IMR-90 (cell line): Measurements from ENCODE around the gene DSCAML1. TPM values are rescaled to one million over a fixed set of nuclear protein-coding genes. Genes with fewer than 3 reads are reported as not detected.

Experiments
- ATAC-seq: fragments of 200-7000 bp; cut with Tn5 transposase; 2 replicates; pipeline ENCODE4 v1.9.1; 2020; ENCODE audit warnings: low read depth, mild to moderate bottlenecking, moderate library complexity
- BruUV-seq: library from RNA; stranded (reverse); fragments of 400-500 nt; replicated peaks from 2 replicates; lab custom pipeline; 2021; lab: Mats Ljungman, UMichigan
- CTCF ChIA-PET: fragments of 300-600 bp; formaldehyde crosslinking; extraction: SDS; loops from one replicate; lab custom pipeline; 2021; ENCODE audit warnings: antibody characterized with exemption; lab: Yijun Ruan, JAX
- POLR2A ChIA-PET: fragments of 300-600 bp; sonication (Branson Sonifier 250); formaldehyde crosslinking; loops from one replicate; lab custom pipeline; 2022; ENCODE audit warnings: antibody characterized with exemption; ENCODE audit not compliant: unreplicated experiment; lab: Charles Lee
- DNase-seq: peaks from one replicate; pipeline ENCODE4 v3.0.0; 2013
- H2AFZ ChIP-seq: replicated peaks from 2 replicates; pipeline ENCODE3; 2013; ENCODE audit warnings: low read length, mild to moderate bottlenecking; ENCODE audit not compliant: poor library complexity
- H2AK5ac ChIP-seq: 2 replicates; pipeline ENCODE4 v1.6.1; 2013; ENCODE audit warnings: low read depth, low read length, inconsistent platforms
- H2AK9ac ChIP-seq: replicated peaks from 2 replicates; pipeline ENCODE3; 2013; ENCODE audit warnings: mild to moderate bottlenecking, low read depth, low read length, moderate library complexity; ENCODE audit not compliant: poor library complexity
- H2BK120ac ChIP-seq: 2 replicates; pipeline ENCODE4 v1.6.1; 2013; ENCODE audit warnings: low read depth, low read length, inconsistent platforms
- H2BK15ac ChIP-seq: 3 replicates; pipeline ENCODE4 v1.6.1; 2013; ENCODE audit warnings: low read depth, low read length, inconsistent platforms
- H2BK20ac ChIP-seq: 2 replicates; pipeline ENCODE4 v1.6.1; 2013; ENCODE audit warnings: low read depth, mild to moderate bottlenecking, inconsistent platforms, low read length, moderate library complexity
- H2BK5ac ChIP-seq: 2 replicates; pipeline ENCODE4 v1.6.1; 2013; ENCODE audit warnings: mild to moderate bottlenecking, low read depth, low read length, inconsistent platforms; ENCODE audit not compliant: poor library complexity, severe bottlenecking
- H3K14ac ChIP-seq: replicated peaks from 2 replicates; pipeline ENCODE4 v1.6.1; 2013; ENCODE audit warnings: low read depth, low read length, inconsistent platforms
- H3K18ac ChIP-seq: 2 replicates; pipeline ENCODE4 v1.6.1; 2013; ENCODE audit warnings: low read depth, low read length, control low read depth
- H3K23ac ChIP-seq: 2 replicates; pipeline ENCODE4 v1.6.1; 2013; ENCODE audit warnings: low read depth, low read length, inconsistent platforms
- H3K27ac ChIP-seq: 2 replicates; pipeline ENCODE4 v1.5.1; 2013; ENCODE audit warnings: mild to moderate bottlenecking, control low read depth, low read length; ENCODE audit not compliant: insufficient read depth
- H3K27me3 ChIP-seq: 2 replicates; pipeline ENCODE4 v1.6.1; 2013; ENCODE audit warnings: low read length; ENCODE audit not compliant: control insufficient read depth, insufficient read depth
- H3K36me3 ChIP-seq: 2 replicates; pipeline ENCODE4 v1.6.1; 2013; ENCODE audit warnings: low read length, mixed read lengths; ENCODE audit not compliant: control insufficient read depth, insufficient read depth
- H3K4ac ChIP-seq: 2 replicates; pipeline ENCODE4 v1.6.1; 2013; ENCODE audit warnings: low read depth, low read length, inconsistent platforms
- H3K4me1 ChIP-seq: 2 replicates; pipeline ENCODE4 v1.6.1; 2013; ENCODE audit warnings: low read length, mixed read lengths; ENCODE audit not compliant: control insufficient read depth, insufficient read depth
- H3K4me2 ChIP-seq: 2 replicates; pipeline ENCODE4 v1.6.1; 2013; ENCODE audit warnings: low read depth, mild to moderate bottlenecking, control low read depth, low read length, moderate library complexity
- H3K4me3 ChIP-seq: 2 replicates; pipeline ENCODE4 v1.5.1; 2013; ENCODE audit warnings: low read depth, mild to moderate bottlenecking, control low read depth, low read length, moderate library complexity; ENCODE audit not compliant: insufficient read depth
- H3K56ac ChIP-seq: 2 replicates; pipeline ENCODE4 v1.6.1; 2013; ENCODE audit warnings: low read length, inconsistent platforms; ENCODE audit not compliant: insufficient read depth; ENCODE audit errors: extremely low read depth
- H3K79me1 ChIP-seq, 2 experiments: 2 replicates each; pipeline ENCODE4 v1.6.1; 2013; ENCODE audit warnings: low read length in 2 of 2, inconsistent platforms in 1 of 2, low read depth in 1 of 2
- H3K9ac ChIP-seq: 2 replicates; pipeline ENCODE4 v1.6.1; 2013; ENCODE audit warnings: low read depth, low read length, control low read depth
- H3K9me1 ChIP-seq: 2 replicates; pipeline ENCODE4 v1.6.1; 2013; ENCODE audit warnings: low read length, inconsistent platforms; ENCODE audit not compliant: insufficient read depth
- H3K9me3 ChIP-seq: 2 replicates; pipeline ENCODE4 v1.6.1; 2013; ENCODE audit warnings: low read length; ENCODE audit not compliant: control insufficient read depth, insufficient read depth
- H4K20me1 ChIP-seq: 2 replicates; pipeline ENCODE4 v1.6.1; 2013; ENCODE audit warnings: low read length, inconsistent platforms; ENCODE audit not compliant: insufficient read depth
- H4K5ac ChIP-seq: 2 replicates; pipeline ENCODE4 v1.6.1; 2013; ENCODE audit warnings: mild to moderate bottlenecking, low read depth, low read length, control low read depth
- H4K8ac ChIP-seq, 2 experiments: 2 replicates each; pipeline ENCODE4 v1.6.1; 2013; ENCODE audit warnings: low read depth in 2 of 2, low read length in 2 of 2, control low read depth in 1 of 2, inconsistent platforms in 1 of 2
- H4K91ac ChIP-seq: 2 replicates; pipeline ENCODE4 v1.6.1; 2013; ENCODE audit warnings: low read depth, low read length, inconsistent platforms; ENCODE audit not compliant: insufficient read depth
- CEBPB ChIP-seq: IDR thresholded peaks from 2 replicates; pipeline ENCODE4 v1.6.1; 2012; ENCODE audit warnings: low read depth, low read length, improper control_type of control experiment
- FOS ChIP-seq: fragments of 150-350 bp; IDR thresholded peaks from 2 replicates; pipeline ENCODE4 v1.6.1; 2016; ENCODE audit warnings: low read depth, low read length
- MXI1 ChIP-seq: IDR thresholded peaks from 2 replicates; pipeline ENCODE4 v1.6.1; 2012; ENCODE audit warnings: low read depth, mild to moderate bottlenecking, low read length, moderate library complexity, borderline replicate concordance
- POLR2A ChIP-seq: IDR thresholded peaks from 2 replicates; pipeline ENCODE4 v1.6.1; 2012; ENCODE audit warnings: mild to moderate bottlenecking, low read depth, low read length
- RFX5 ChIP-seq: IDR thresholded peaks from 2 replicates; pipeline ENCODE4 v1.8.0; 2012; ENCODE audit warnings: low read depth, mild to moderate bottlenecking, low read length, moderate library complexity
- USF2 ChIP-seq: fragments of 150-350 bp; IDR thresholded peaks from 2 replicates; pipeline ENCODE4 v1.6.1; 2017; ENCODE audit warnings: mild to moderate bottlenecking, antibody characterized with exemption, low read length, low read depth
- WGBS, 2 experiments: methylation state at CpG; one replicate each; pipeline versions ENCODE4 v1.1.5 to v1.1.7; 2013; ENCODE audit warnings: missing lambda C conversion rate in 2 of 2; ENCODE audit not compliant: insufficient read length in 1 of 2; ENCODE audit errors: extremely low coverage in 2 of 2; 5-methylcytosine and 5-hydroxymethylcytosine counted together
- dilution Hi-C: fragments of 300-500 bp; cut with HindIII; formaldehyde crosslinking; loops from one replicate; pipeline ENCODE4 v1.14.3; 2018; ENCODE audit warnings: low sequenced_read_pairs; ENCODE audit not compliant: unreplicated experiment
- in situ Hi-C: fragments of 300-500 bp; cut with MboI; formaldehyde crosslinking; loops from 3 replicates; pipeline ENCODE4 v1.14.3; 2019; ENCODE audit warnings: low sequenced_read_pairs, inconsistent platforms, mixed read lengths
- intact Hi-C: fragments of 100-400 bp; cut with micrococcal nuclease; formaldehyde crosslinking; loops from 2 replicates; pipeline ENCODE4 v1.10.0; 2022
- polyA plus RNA-seq, 3 experiments: library from polyadenylated mRNA; depleted of rRNA; stranded (reverse); fragments of >200 nt; gene quantifications; 2 replicates each; pipeline ENCODE4 v1.2.3, GENCODE V29; 2012; ENCODE audit warnings: low replicate concordance in 1 of 3
- total RNA-seq: library from RNA; depleted of rRNA; stranded (reverse); fragments of >200 nt; gene quantifications from 2 replicates; pipeline ENCODE4 v1.2.3, GENCODE V29; 2012

DSCAML1 gene
- total and polyA plus RNA-seq, 2 of the 4 experiments (the other 2 are of a cell fraction): not detected

- ATAC-seq (no peak), DNase-seq (no peak)
- Histone ChIP-seq H3K36me3 (no peaks in the 10 kb centered on the region), H2AK9ac (no peak overlapping the region), H3K18ac (no peak overlapping the region), H3K4me2 (no peak overlapping the region), H3K4me1 (no peaks in the 10 kb centered on the region), H2AFZ (peak overlapping the region; percentile 46), H3K27me3 (peaks cover 9% of the 10 kb centered on the region), H3K56ac (no peak overlapping the region), H2AK5ac (no peak overlapping the region), H3K27ac (no peak overlapping the region), H2BK5ac (no peak overlapping the region), H2BK120ac (no peak overlapping the region), H3K9me1 (no peaks in the 10 kb centered on the region), H4K91ac (no peak overlapping the region), H3K23ac (no peak overlapping the region), H4K8ac (no peak overlapping the region), H3K9me3 (no peaks in the 10 kb centered on the region), H3K4me3 (no peak overlapping the region), H3K79me1 (no peaks in the 10 kb centered on the region), H3K14ac (no peak overlapping the region), H4K20me1 (no peaks in the 10 kb centered on the region), H2BK20ac (no peak overlapping the region), H3K9ac (no peak overlapping the region), H4K5ac (no peak overlapping the region), H2BK15ac (no peak overlapping the region), H3K4ac (no peak overlapping the region)
- ChIA-PET CTCF (no interaction called here), POLR2A (no interaction called here)
- WGBS, 2 experiments: 67% methylated on average over 1 of the region's 3 CpGs; no CpG with 5 or more reads in 1 of the 2 experiments
- intact Hi-C loops: no loop called here
- dilution Hi-C loops: no loop called here
- in situ Hi-C loops: no loop called here
- BruUV-seq: no TSS peak
- TF ChIP-seq RFX5 (no peak), FOS (no peak), CEBPB (no peak), POLR2A (no peak), USF2 (no peak), MXI1 (no peak)
Observed at GRCh38 chr11:117548876-117549275, 248.1 kb downstream of the DSCAML1 start.
